Lower lobe of right lung (tissue), 2 donors: ENCODE measurements around the gene FAM216B. TPM values are rescaled to one million over a fixed set of nuclear protein-coding genes. Genes with fewer than 3 reads are reported as not detected.

Experiments
- ATAC-seq, 2 donors: fragments of 200-7000 bp; cut with Tn5 transposase; one replicate each; pipeline ENCODE4 v1.9.1; 2020 to 2022; ENCODE audit warnings: mild to moderate bottlenecking in 2 of 2, moderate library complexity in 2 of 2
- DNase-seq: peaks from one replicate; pipeline ENCODE4 v3.0.0-alpha.2; 2020
- H3K27ac ChIP-seq: fragments of 200-600 bp; one replicate; pipeline ENCODE4 v1.8.0; 2022
- H3K27me3 ChIP-seq: fragments of 200-600 bp; one replicate; pipeline ENCODE4 v1.8.0; 2022; ENCODE audit warnings: low read depth
- H3K36me3 ChIP-seq: fragments of 200-600 bp; one replicate; pipeline ENCODE4 v1.8.0; 2022; ENCODE audit warnings: mild to moderate bottlenecking
- H3K4me1 ChIP-seq: fragments of 200-600 bp; one replicate; pipeline ENCODE4 v1.8.0; 2022
- H3K4me3 ChIP-seq: fragments of 200-600 bp; one replicate; pipeline ENCODE4 v1.8.0; 2022; ENCODE audit warnings: mild to moderate bottlenecking
- H3K9me3 ChIP-seq: fragments of 200-600 bp; one replicate; pipeline ENCODE4 v1.8.0; 2022
- CTCF ChIP-seq: fragments of 200-600 bp; IDR thresholded peaks from one replicate; pipeline ENCODE4 v1.8.0; 2022; ENCODE audit warnings: antibody characterized with exemption, mild to moderate bottlenecking
- intact Hi-C: fragments of 100-400 bp; cut with DNase I; formaldehyde crosslinking; loops from one replicate; pipeline ENCODE4 v1.11.0; 2022
- total RNA-seq: library from RNA; stranded (reverse); fragmentation: NEBNext Ultra II Directional; extraction: Animal tissue kit (Norgen Biotek cat#: 25700); gene quantifications from one replicate; pipeline ENCODE4 v1.2.1, GENCODE V29; 2021
- donor health status: DM: no; HTN: yes; CAD: no; lungs with severe emphysema.

The FAM216B gene
- total RNA-seq, 1 donor from 2014 or later = 17.0 TPM

- intact Hi-C loops = no loop called here
- ATAC-seq = no peak
- no peaks in the 10 kb centered on the region for H3K9me3 ChIP-seq
Measured at GRCh38 chr13:42745655-42746054, 35.7 kb upstream of the FAM216B start.

GRCh38 chr13:42746866-42747265 is 34.5 kb upstream of the FAM216B start:
- Histone ChIP-seq H3K4me3 (no peak overlapping the region), H3K4me1 (no peaks in the 10 kb centered on the region), H3K27me3 (no peaks in the 10 kb centered on the region), H3K27ac (no peak overlapping the region), H3K9me3 (no peaks in the 10 kb centered on the region), H3K36me3 (no peaks in the 10 kb centered on the region)
- intact Hi-C loops = no loop called here
- DNase-seq (no peak), ATAC-seq (no peak)
- TF ChIP-seq CTCF = no peak

More at GRCh38 chr13:42745655-42746054, 35.7 kb upstream of the FAM216B start:
- Histone ChIP-seq H3K36me3 (no peaks in the 10 kb centered on the region), H3K4me3 (no peak overlapping the region), H3K27ac (no peak overlapping the region), H3K4me1 (no peaks in the 10 kb centered on the region), H3K27me3 (no peaks in the 10 kb centered on the region)
- no peak for DNase-seq
- no peak for TF ChIP-seq CTCF

- Histone ChIP-seq H3K36me3 (no peaks in the 10 kb centered on the region), H3K27ac (no peak overlapping the region), H3K9me3 (no peaks in the 10 kb centered on the region), H3K4me1 (no peaks in the 10 kb centered on the region), H3K27me3 (no peaks in the 10 kb centered on the region), H3K4me3 (no peak overlapping the region)
- intact Hi-C loops = no loop called here
- ATAC-seq (peak; percentile 29 to 69), DNase-seq (no peak)
- TF ChIP-seq CTCF = no peak
Measured at GRCh38 chr13:42747399-42747873, 33.9 kb upstream of the FAM216B start.

- Histone ChIP-seq H3K4me3 (no peak overlapping the region), H3K27me3 (no peaks in the 10 kb centered on the region), H3K36me3 (no peaks in the 10 kb centered on the region), H3K27ac (no peak overlapping the region), H3K4me1 (no peaks in the 10 kb centered on the region), H3K9me3 (no peaks in the 10 kb centered on the region)
- ATAC-seq (no peak), DNase-seq (no peak)
- intact Hi-C loops = no loop called here
- no peak for TF ChIP-seq CTCF
Measured at GRCh38 chr13:42750794-42751193, 30.6 kb upstream of the FAM216B start.

- no peak for DNase-seq
- H3K4me3 ChIP-seq = no peak overlapping the region
- ATAC-seq = no peak
- H3K27ac ChIP-seq = no peak overlapping the region
- no peaks in the 10 kb centered on the region for H3K27me3 ChIP-seq
- no peak for TF ChIP-seq CTCF
- intact Hi-C loops = no loop called here
- no peaks in the 10 kb centered on the region for H3K9me3 ChIP-seq
- H3K4me1 ChIP-seq = no peaks in the 10 kb centered on the region
- no peaks in the 10 kb centered on the region for H3K36me3 ChIP-seq
Measured at GRCh38 chr13:42751693-42752092, 29.7 kb upstream of the FAM216B start.

- Histone ChIP-seq H3K4me3 (no peak overlapping the region), H3K27me3 (no peaks in the 10 kb centered on the region), H3K9me3 (no peaks in the 10 kb centered on the region), H3K36me3 (no peaks in the 10 kb centered on the region), H3K27ac (no peak overlapping the region), H3K4me1 (no peaks in the 10 kb centered on the region)
- intact Hi-C loops = no loop called here
- ATAC-seq = no peak
- no peak for DNase-seq
- no peak for TF ChIP-seq CTCF
Measured at GRCh38 chr13:42752731-42753130, 28.7 kb upstream of the FAM216B start.
